ENCODE data around the gene SRBD1.

GRCh38 chr2:45403036-45403435, 208.0 kb downstream of the SRBD1 start:
- TF ChIP-seq POLR2AphosphoS5 (IDR thresholded peaks at IDR 0.05), result no peak
- TF ChIP-seq, protein P1, sequence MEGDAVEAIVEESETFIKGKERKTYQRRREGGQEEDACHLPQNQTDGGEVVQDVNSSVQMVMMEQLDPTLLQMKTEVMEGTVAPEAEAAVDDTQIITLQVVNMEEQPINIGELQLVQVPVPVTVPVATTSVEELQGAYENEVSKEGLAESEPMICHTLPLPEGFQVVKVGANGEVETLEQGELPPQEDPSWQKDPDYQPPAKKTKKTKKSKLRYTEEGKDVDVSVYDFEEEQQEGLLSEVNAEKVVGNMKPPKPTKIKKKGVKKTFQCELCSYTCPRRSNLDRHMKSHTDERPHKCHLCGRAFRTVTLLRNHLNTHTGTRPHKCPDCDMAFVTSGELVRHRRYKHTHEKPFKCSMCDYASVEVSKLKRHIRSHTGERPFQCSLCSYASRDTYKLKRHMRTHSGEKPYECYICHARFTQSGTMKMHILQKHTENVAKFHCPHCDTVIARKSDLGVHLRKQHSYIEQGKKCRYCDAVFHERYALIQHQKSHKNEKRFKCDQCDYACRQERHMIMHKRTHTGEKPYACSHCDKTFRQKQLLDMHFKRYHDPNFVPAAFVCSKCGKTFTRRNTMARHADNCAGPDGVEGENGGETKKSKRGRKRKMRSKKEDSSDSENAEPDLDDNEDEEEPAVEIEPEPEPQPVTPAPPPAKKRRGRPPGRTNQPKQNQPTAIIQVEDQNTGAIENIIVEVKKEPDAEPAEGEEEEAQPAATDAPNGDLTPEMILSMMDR (IDR thresholded peaks at IDR 0.05; ENCODE audit: poor library complexity, severe bottlenecking), result no peak

All from neural cell (in vitro differentiated cells).